ENCODE data around the gene SMIM11.
"Not testable (repeated sequence)": the region's sequence is repeated elsewhere in the genome, so short reads cannot be mapped to it uniquely, and the experiment has no call there.

The SMIM11 gene

GRCh38 chr21:34363733-34364132 lies 11.6 kb upstream of the SMIM11 start, which contains the start of gene KCNE2:
TSS of gene KCNE2 (plus strand) at chr21:34364006. CDS start at chr21:34370479, 6,473 bp downstream.
- Mint-ChIP-seq H3K27ac (no peak within 1 kb of the TSS), H3K36me3 (no peaks in the 10 kb centered on the region), H3K4me1 (peaks cover 7 to 8% of the 10 kb centered on the region in 2 donors), H3K4me3 (no peak within 1 kb of the TSS), H3K27me3 (peaks cover 26 to 28% of the 10 kb centered on the region in 2 donors), H3K9me3 (peaks cover 2 to 3% of the 10 kb centered on the region in 2 donors)
- ATAC-seq (replicated peaks) (no peak), DNase-seq (no peak)

- DNase-seq (no peak), ATAC-seq (replicated peaks) (no peak)
- Mint-ChIP-seq H3K4me1 (peaks cover 7 to 8% of the 10 kb centered on the region in 2 donors), H3K27ac (no peak overlapping the region), H3K4me3 (no peak overlapping the region), H3K27me3 (peaks cover 21 to 23% of the 10 kb centered on the region in 2 donors), H3K9me3 (no peaks in the 10 kb centered on the region), H3K36me3 (no peaks in the 10 kb centered on the region)
Measured at GRCh38 chr21:34364921-34365320, 10.4 kb upstream of the SMIM11 start.

- Mint-ChIP-seq H3K4me3 (no peak overlapping the region), H3K4me1 (peaks cover 7 to 8% of the 10 kb centered on the region in 2 donors), H3K9me3 (no peaks in the 10 kb centered on the region), H3K27ac (no peak overlapping the region), H3K27me3 (peaks cover 18 to 22% of the 10 kb centered on the region in 2 donors), H3K36me3 (no peaks in the 10 kb centered on the region)
- ATAC-seq (replicated peaks) (no peak), DNase-seq (no peak)
Measured at GRCh38 chr21:34365809-34366208, 9.5 kb upstream of the SMIM11 start.

DNA sequence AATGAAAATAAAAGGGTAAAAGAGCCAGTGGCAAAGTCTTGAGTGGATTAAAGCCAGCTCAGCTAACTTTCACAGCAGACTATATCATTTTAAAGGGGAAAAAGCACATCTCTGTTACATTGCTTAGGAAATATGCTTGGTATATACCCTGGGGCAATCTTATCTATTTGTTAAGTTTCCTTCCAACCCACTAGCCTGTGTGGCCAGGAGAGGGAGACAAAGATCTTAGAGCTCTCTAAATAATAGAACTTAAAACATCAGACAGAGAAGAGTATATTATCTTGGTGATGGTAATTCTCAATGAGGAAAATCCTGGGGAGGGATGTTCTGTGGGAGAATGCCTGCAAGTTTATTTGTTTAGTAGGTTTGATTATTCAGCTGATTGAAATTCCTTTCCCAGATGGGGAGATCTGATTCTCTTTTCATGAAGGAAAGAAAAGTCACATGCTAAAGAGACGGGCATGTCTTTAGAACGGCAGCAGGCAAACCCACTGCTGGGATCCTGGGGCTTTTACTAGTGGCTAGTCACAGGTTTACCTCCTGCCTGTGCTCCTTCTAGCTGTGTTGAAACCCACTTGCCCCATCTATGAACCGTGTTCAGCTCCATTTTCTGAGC lies 7.9 kb upstream of the SMIM11 start:
- Mint-ChIP-seq H3K9me3 (no peaks in the 10 kb centered on the region), H3K4me1 (no peaks in the 10 kb centered on the region), H3K4me3 (no peak overlapping the region), H3K27ac (no peak overlapping the region), H3K36me3 (no peaks in the 10 kb centered on the region), H3K27me3 (peaks cover 8 to 20% of the 10 kb centered on the region in 2 donors)
- no peak for DNase-seq
- ATAC-seq (replicated peaks), result peak; percentile 61 to 67

DNA sequence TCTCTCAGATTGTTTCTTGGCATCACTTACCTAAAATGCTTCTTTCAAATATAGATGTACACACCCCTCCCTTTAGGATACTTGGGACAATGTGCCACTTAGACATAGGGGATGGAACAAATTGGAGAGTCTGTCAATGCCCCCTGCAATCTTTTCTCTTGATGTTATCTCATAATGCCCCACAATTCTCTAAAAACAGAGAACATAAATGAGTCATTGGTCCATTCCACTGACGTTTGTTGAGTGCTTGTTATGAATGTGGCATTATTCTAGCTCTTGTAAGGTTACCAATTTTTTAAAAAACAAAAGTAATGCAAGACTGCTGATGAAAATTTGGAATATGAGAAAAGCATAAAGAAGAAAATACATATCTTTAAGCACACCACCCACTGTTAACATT lies 5.6 kb upstream of the SMIM11 start:
- no peak overlapping the region for H3K4me3 Mint-ChIP-seq
- ATAC-seq (replicated peaks) (no peak), DNase-seq (no peak)
- no peaks in the 10 kb centered on the region for H3K36me3 Mint-ChIP-seq
- H3K27me3 Mint-ChIP-seq, result peaks cover 8 to 15% of the 10 kb centered on the region in 2 donors
- H3K9me3 Mint-ChIP-seq, result no peaks in the 10 kb centered on the region
- H3K4me1 Mint-ChIP-seq, result no peaks in the 10 kb centered on the region
- no peak overlapping the region for H3K27ac Mint-ChIP-seq

- Mint-ChIP-seq H3K36me3 (no peaks in the 10 kb centered on the region), H3K4me3 (no peak overlapping the region)
Measured at GRCh38 chr21:34372321-34372720, 3.0 kb upstream of the SMIM11 start.

GRCh38 chr21:34374462-34374861 lies 845 bp upstream of the SMIM11 start:
- not testable (repeated sequence) for H3K36me3 Mint-ChIP-seq; H3K4me3 Mint-ChIP-seq; H3K4me1 Mint-ChIP-seq; DNase-seq; H3K27me3 Mint-ChIP-seq; H3K27ac Mint-ChIP-seq; ATAC-seq (replicated peaks); H3K9me3 Mint-ChIP-seq

More at GRCh38 chr21:34372321-34372720, 3.0 kb upstream of the SMIM11 start:
- H3K27me3 Mint-ChIP-seq, result peaks cover 8 to 15% of the 10 kb centered on the region in 2 donors
- no peaks in the 10 kb centered on the region for H3K9me3 Mint-ChIP-seq
- no peak overlapping the region for H3K27ac Mint-ChIP-seq
- no peaks in the 10 kb centered on the region for H3K4me1 Mint-ChIP-seq
- DNase-seq (no peak), ATAC-seq (replicated peaks) (no peak)

- not testable (repeated sequence) for H3K36me3 Mint-ChIP-seq, DNase-seq, H3K27me3 Mint-ChIP-seq, H3K4me3 Mint-ChIP-seq, H3K9me3 Mint-ChIP-seq, H3K4me1 Mint-ChIP-seq, H3K27ac Mint-ChIP-seq
- ATAC-seq (replicated peaks), result peak; percentile 92 to 93
Measured at GRCh38 chr21:34375619-34375972, 289 bp downstream of the SMIM11 start.

GRCh38 chr21:34383138-34383537 lies 7.8 kb downstream of the SMIM11 start:
- DNase-seq; H3K27me3 Mint-ChIP-seq; H3K4me1 Mint-ChIP-seq; H3K36me3 Mint-ChIP-seq; H3K27ac Mint-ChIP-seq; H3K4me3 Mint-ChIP-seq; H3K9me3 Mint-ChIP-seq; ATAC-seq (replicated peaks): not testable (repeated sequence)

DNA sequence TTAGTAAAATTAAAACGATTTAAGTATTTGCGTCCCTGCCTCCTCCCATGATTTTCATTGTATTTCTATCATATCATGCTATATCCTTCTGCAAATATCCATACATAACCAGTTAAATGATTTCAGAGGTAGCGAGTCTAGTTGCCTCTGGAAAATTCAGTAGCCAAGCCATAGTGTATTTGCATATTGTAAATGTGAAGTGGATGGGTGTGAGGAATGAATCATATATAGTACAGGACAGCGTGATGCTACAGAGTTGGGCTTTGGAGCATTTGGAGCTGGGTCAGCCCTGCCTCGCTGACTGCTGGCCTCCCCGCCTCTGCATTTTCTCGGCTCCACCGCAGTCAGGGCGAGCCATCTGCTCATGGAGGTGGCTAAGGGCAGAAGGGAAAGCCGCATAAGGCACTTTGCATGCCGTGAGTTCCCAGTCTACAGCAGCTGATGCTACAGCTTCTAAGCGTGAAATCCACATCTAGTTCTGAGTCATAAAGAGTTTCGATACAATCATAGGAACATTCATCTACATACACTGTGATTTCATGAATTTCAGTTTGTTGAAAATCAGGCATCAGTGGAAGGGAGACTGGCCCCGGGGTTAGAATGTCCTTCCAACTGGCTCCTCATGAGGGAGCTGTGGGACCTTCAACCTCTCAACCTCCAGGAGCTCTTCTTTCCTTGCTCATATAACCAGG lies 8.6 kb downstream of the SMIM11 start:
- H3K9me3 Mint-ChIP-seq, H3K4me3 Mint-ChIP-seq, H3K27me3 Mint-ChIP-seq, H3K27ac Mint-ChIP-seq, DNase-seq, H3K36me3 Mint-ChIP-seq, H3K4me1 Mint-ChIP-seq: not testable (repeated sequence)
- ATAC-seq (replicated peaks), result peak; percentile 53 to 86

DNA sequence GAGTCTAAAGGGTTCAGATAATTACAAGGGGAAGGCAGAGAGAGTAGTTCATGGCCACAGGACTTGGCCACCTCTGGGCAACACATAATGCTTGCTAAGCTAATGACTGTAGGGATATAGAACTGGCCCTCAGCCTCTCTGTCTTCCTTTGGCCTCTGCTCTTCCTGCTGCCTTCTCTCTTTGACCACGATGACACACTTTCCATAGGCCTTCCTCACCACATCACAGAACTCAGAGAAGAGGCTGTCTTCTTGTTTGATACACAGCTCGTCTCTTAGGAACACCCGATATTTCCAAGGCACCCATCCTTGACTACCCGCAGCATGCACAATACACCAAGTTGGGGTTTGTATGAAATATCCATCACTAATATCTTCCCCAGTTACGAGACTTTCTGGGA lies 25.2 kb downstream of the SMIM11 start:
- not testable (repeated sequence) for DNase-seq; H3K4me1 Mint-ChIP-seq; H3K27ac Mint-ChIP-seq; H3K4me3 Mint-ChIP-seq; ATAC-seq (replicated peaks); H3K9me3 Mint-ChIP-seq; H3K27me3 Mint-ChIP-seq; H3K36me3 Mint-ChIP-seq

DNA sequence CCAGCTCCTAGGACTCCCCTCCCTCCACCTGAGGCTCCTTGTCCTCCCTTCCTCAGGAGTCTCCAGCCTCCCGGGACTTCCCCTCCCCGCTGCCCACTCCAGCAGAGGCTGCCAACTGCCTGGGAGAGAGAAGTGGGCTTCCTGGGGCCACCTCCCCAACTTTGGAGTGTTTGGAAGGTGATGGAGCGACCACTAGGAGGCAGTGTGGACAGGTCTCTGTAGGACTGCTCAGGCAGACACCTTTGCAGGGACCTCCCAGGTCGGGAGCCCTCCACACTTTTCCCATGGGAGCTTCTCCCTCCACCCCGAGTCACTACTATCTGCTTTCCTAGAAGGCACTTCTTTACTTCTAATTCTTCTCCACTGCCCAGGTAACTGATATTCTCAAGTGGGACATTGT lies 29.4 kb downstream of the SMIM11 start:
- H3K4me1 Mint-ChIP-seq; ATAC-seq (replicated peaks); H3K4me3 Mint-ChIP-seq; H3K27ac Mint-ChIP-seq; H3K36me3 Mint-ChIP-seq; H3K9me3 Mint-ChIP-seq; DNase-seq; H3K27me3 Mint-ChIP-seq: not testable (repeated sequence)

- H3K4me1 Mint-ChIP-seq; H3K36me3 Mint-ChIP-seq; DNase-seq; ATAC-seq (replicated peaks); H3K9me3 Mint-ChIP-seq; H3K27ac Mint-ChIP-seq; H3K4me3 Mint-ChIP-seq; H3K27me3 Mint-ChIP-seq: not testable (repeated sequence)
Measured at GRCh38 chr21:34405686-34406085, 30.4 kb downstream of the SMIM11 start.

GRCh38 chr21:34406102-34406501 lies 30.8 kb downstream of the SMIM11 start:
- not testable (repeated sequence) for H3K36me3 Mint-ChIP-seq, H3K27me3 Mint-ChIP-seq, H3K27ac Mint-ChIP-seq, H3K4me3 Mint-ChIP-seq, DNase-seq, H3K4me1 Mint-ChIP-seq, H3K9me3 Mint-ChIP-seq
- peak in 1 of 2 donors; percentile 36 for ATAC-seq (replicated peaks)

DNA sequence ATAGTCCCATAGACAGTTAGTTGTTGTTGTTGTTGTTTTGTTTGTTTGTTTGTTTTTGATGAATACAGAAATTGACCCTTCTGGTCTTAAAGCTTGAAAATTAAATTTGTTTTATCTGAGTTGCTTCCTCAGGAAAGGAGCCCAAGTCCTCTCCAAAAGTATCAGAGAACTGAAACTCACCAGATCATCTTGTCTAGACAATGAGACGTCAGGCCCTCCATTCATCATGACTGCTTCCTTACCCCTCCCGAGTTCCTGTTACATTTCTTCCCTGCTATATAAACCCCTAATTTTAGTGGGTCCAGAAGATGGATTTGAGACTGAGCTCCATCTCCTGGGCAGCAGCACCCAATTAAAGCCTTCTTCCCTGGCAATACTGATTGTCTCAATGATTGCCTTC lies 31.4 kb downstream of the SMIM11 start:
- H3K27me3 Mint-ChIP-seq, H3K9me3 Mint-ChIP-seq, DNase-seq, H3K27ac Mint-ChIP-seq, H3K4me1 Mint-ChIP-seq, H3K4me3 Mint-ChIP-seq, H3K36me3 Mint-ChIP-seq: not testable (repeated sequence)
- ATAC-seq (replicated peaks), result peak; percentile 41 to 54

Measured in stimulated activated naive B cell treated with anti-CD40 and anti-IgM and Interleukin-4, amounts not matched to agents 10 μg/mL and 1 μg/mL and 100 μg/mL, for 72 hours (primary cell).